Large intestine (tissue), 3 donors: Measurements from ENCODE around the gene CNTN4. TPM values are rescaled to one million over a fixed set of nuclear protein-coding genes. Genes with fewer than 3 reads are reported as not detected.
A peak's percentile ranks its signal among the peaks of the same experiment; 100 is the strongest.

Experiments
- DNase-seq, 2 donors: peaks; one replicate each; pipeline versions ENCODE4 v3.0.0 to v3.0.0-alpha.2; 2013
- H3K27ac ChIP-seq: one replicate; pipeline ENCODE4 v1.5.1; 2013; ENCODE audit warnings: low read length
- H3K27me3 ChIP-seq: 2 replicates; pipeline ENCODE4 v1.6.1; 2013; ENCODE audit warnings: low read length; ENCODE audit not compliant: control insufficient read depth, insufficient read depth
- H3K36me3 ChIP-seq: 2 replicates; pipeline ENCODE4 v1.6.1; 2013; ENCODE audit warnings: low read length; ENCODE audit not compliant: control insufficient read depth, insufficient read depth
- H3K4me1 ChIP-seq: one replicate; pipeline ENCODE4 v1.6.1; 2013; ENCODE audit warnings: low read length; ENCODE audit not compliant: control insufficient read depth, insufficient read depth
- H3K4me3 ChIP-seq: one replicate; pipeline ENCODE4 v1.5.1; 2013; ENCODE audit warnings: low read length
- H3K9me3 ChIP-seq: one replicate; pipeline ENCODE4 v1.6.1; 2013; ENCODE audit warnings: mild to moderate bottlenecking, low read depth, low read length, moderate library complexity; ENCODE audit not compliant: control insufficient read depth
- WGBS: methylation state at CpG from one replicate; pipeline ENCODE4 v1.1.5; 2013; ENCODE audit warnings: low lambda C conversion rate; ENCODE audit not compliant: insufficient coverage; 5-methylcytosine and 5-hydroxymethylcytosine counted together
- polyA plus RNA-seq: library from polyadenylated mRNA; unstranded; fragments of 120-200 nt; gene quantifications from one replicate; pipeline ENCODE4 v1.2.1, GENCODE V29; 2013

The CNTN4 gene
- polyA plus RNA-seq, 1 donor, result 9.3 TPM

- peak; percentile 87 to 96 for DNase-seq
- peak overlapping the region; percentile 76 for H3K27ac ChIP-seq
- no CpG with 5 or more reads among the region's 3 CpGs for WGBS
- H3K9me3 ChIP-seq, result no peaks in the 10 kb centered on the region
- no peak overlapping the region for H3K4me3 ChIP-seq
- peaks cover 18% of the 10 kb centered on the region for H3K4me1 ChIP-seq
- no peaks in the 10 kb centered on the region for H3K27me3 ChIP-seq
- no peaks in the 10 kb centered on the region for H3K36me3 ChIP-seq
Measured at GRCh38 chr3:2870724-2871333, 772.2 kb downstream of the CNTN4 start.

GRCh38 chr3:2872884-2873283, 774.2 kb downstream of the CNTN4 start:
- DNase-seq, result no peak
- H3K4me3 ChIP-seq, result no peak overlapping the region
- no CpG with 5 or more reads among the region's 2 CpGs for WGBS
- no peaks in the 10 kb centered on the region for H3K27me3 ChIP-seq
- H3K9me3 ChIP-seq, result no peaks in the 10 kb centered on the region
- no peak overlapping the region for H3K27ac ChIP-seq
- H3K4me1 ChIP-seq, result peaks cover 18% of the 10 kb centered on the region
- H3K36me3 ChIP-seq, result no peaks in the 10 kb centered on the region

GRCh38 chr3:2873986-2874385, 775.3 kb downstream of the CNTN4 start:
- Histone ChIP-seq H3K4me1 (peaks cover 18% of the 10 kb centered on the region), H3K4me3 (no peak overlapping the region), H3K27ac (no peak overlapping the region), H3K36me3 (no peaks in the 10 kb centered on the region), H3K9me3 (no peaks in the 10 kb centered on the region), H3K27me3 (no peaks in the 10 kb centered on the region)
- no peak for DNase-seq
- 100% methylated on average over 1 of the region's 2 CpGs for WGBS

- Histone ChIP-seq H3K9me3 (no peaks in the 10 kb centered on the region), H3K4me3 (no peak overlapping the region), H3K27ac (no peak overlapping the region), H3K27me3 (no peaks in the 10 kb centered on the region), H3K4me1 (peaks cover 5% of the 10 kb centered on the region), H3K36me3 (no peaks in the 10 kb centered on the region)
- DNase-seq, result no peak
- 92% methylated on average over 2 of the region's 3 CpGs for WGBS
Measured at GRCh38 chr3:2875699-2876098, 777.0 kb downstream of the CNTN4 start.

- no peak overlapping the region for H3K27ac ChIP-seq
Measured at GRCh38 chr3:2876362-2876761, 777.7 kb downstream of the CNTN4 start.

GRCh38 chr3:2879023-2879422, 780.4 kb downstream of the CNTN4 start:
- no peak overlapping the region for H3K27ac ChIP-seq
- H3K4me1 ChIP-seq, result no peaks in the 10 kb centered on the region
- no CpG with 5 or more reads among the region's 2 CpGs for WGBS
- no peaks in the 10 kb centered on the region for H3K36me3 ChIP-seq
- H3K27me3 ChIP-seq, result no peaks in the 10 kb centered on the region
- no peak overlapping the region for H3K4me3 ChIP-seq
- DNase-seq, result no peak
- no peaks in the 10 kb centered on the region for H3K9me3 ChIP-seq

More at GRCh38 chr3:2876362-2876761, 777.7 kb downstream of the CNTN4 start:
- Histone ChIP-seq H3K27me3 (no peaks in the 10 kb centered on the region), H3K9me3 (no peaks in the 10 kb centered on the region), H3K36me3 (no peaks in the 10 kb centered on the region), H3K4me1 (peaks cover 2% of the 10 kb centered on the region), H3K4me3 (no peak overlapping the region)
- WGBS, result 93% methylated on average over 2 of the region's 2 CpGs
- DNase-seq, result no peak

- H3K4me3 ChIP-seq, result no peak overlapping the region
- no peaks in the 10 kb centered on the region for H3K4me1 ChIP-seq
- H3K27ac ChIP-seq, result no peak overlapping the region
- H3K9me3 ChIP-seq, result no peaks in the 10 kb centered on the region
- no peaks in the 10 kb centered on the region for H3K27me3 ChIP-seq
- H3K36me3 ChIP-seq, result no peaks in the 10 kb centered on the region
- DNase-seq, result no peak
Measured at GRCh38 chr3:2879587-2879986, 780.9 kb downstream of the CNTN4 start.

- DNase-seq, result no peak
- no peaks in the 10 kb centered on the region for H3K4me1 ChIP-seq
- no peak overlapping the region for H3K4me3 ChIP-seq
- H3K27ac ChIP-seq, result no peak overlapping the region
- 64% methylated on average over 2 of the region's 7 CpGs for WGBS
- H3K36me3 ChIP-seq, result no peaks in the 10 kb centered on the region
- no peaks in the 10 kb centered on the region for H3K9me3 ChIP-seq
- no peaks in the 10 kb centered on the region for H3K27me3 ChIP-seq
Measured at GRCh38 chr3:2880218-2880756, 781.6 kb downstream of the CNTN4 start.

GRCh38 chr3:2883283-2883682, 784.6 kb downstream of the CNTN4 start:
- no peak overlapping the region for H3K4me3 ChIP-seq
- WGBS, result no CpG with 5 or more reads among the region's 3 CpGs
- H3K4me1 ChIP-seq, result no peaks in the 10 kb centered on the region
- H3K36me3 ChIP-seq, result no peaks in the 10 kb centered on the region
- no peaks in the 10 kb centered on the region for H3K9me3 ChIP-seq
- no peak for DNase-seq
- H3K27ac ChIP-seq, result no peak overlapping the region
- no peaks in the 10 kb centered on the region for H3K27me3 ChIP-seq

- Histone ChIP-seq H3K9me3 (no peaks in the 10 kb centered on the region), H3K27me3 (no peaks in the 10 kb centered on the region), H3K4me3 (no peak overlapping the region), H3K27ac (no peak overlapping the region), H3K36me3 (no peaks in the 10 kb centered on the region), H3K4me1 (no peaks in the 10 kb centered on the region)
- no peak for DNase-seq
- WGBS, result no CpG with 5 or more reads among the region's 2 CpGs
Measured at GRCh38 chr3:2888592-2888991, 789.9 kb downstream of the CNTN4 start.

GRCh38 chr3:2889736-2890135, 791.1 kb downstream of the CNTN4 start:
- 100% methylated on average over 1 of the region's 2 CpGs for WGBS
- H3K27me3 ChIP-seq, result no peaks in the 10 kb centered on the region
- no peaks in the 10 kb centered on the region for H3K9me3 ChIP-seq
- DNase-seq, result no peak
- H3K4me1 ChIP-seq, result no peaks in the 10 kb centered on the region
- H3K27ac ChIP-seq, result no peak overlapping the region
- H3K4me3 ChIP-seq, result no peak overlapping the region
- H3K36me3 ChIP-seq, result no peaks in the 10 kb centered on the region
